ENCODE results near the gene L1TD1.

DNA sequence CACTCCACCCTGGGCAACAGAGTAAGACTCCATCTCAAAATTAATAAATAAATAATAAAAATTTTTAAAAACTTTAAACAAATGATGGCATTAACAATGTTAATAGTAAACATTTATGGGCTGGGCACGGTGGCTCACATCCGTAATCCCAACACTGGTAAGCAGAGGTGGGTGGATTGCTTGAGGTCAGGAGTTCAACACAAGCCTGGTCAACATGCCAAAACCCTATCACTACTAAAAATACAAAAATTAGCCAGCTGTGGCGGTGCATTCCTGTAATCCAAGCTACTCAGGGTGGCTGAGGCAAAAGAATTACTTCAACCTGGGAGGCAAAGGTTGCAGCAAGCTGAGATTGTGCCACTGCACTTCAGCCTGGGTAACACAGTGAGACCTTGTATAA lies 9.0 kb upstream of the L1TD1 start:
- TF ChIP-seq CTCF (IDR thresholded peaks at IDR 0.05 in 4 of 5, conservative IDR thresholded peaks at IDR 0.05 in 1 of 5) (no peak), POLR2A (IDR thresholded peaks at IDR 0.05) (no peak)
